ENCODE results near the gene CTDSPL. TPM values are rescaled to one million over a fixed set of nuclear protein-coding genes. Genes with fewer than 3 reads are reported as not detected.

CTDSPL gene
- total RNA-seq, 1 donor from 2014 or later = 41.5 TPM

- no peak overlapping the region for H3K4me3 Mint-ChIP-seq (ENCODE audit: unreplicated experiment)
- H3K36me3 Mint-ChIP-seq (ENCODE audit: low read depth) = no peaks in the 10 kb centered on the region
- H3K9me3 Mint-ChIP-seq (ENCODE audit: low read depth) = no peaks in the 10 kb centered on the region
- H3K27me3 Mint-ChIP-seq (ENCODE audit: low read depth) = no peaks in the 10 kb centered on the region
- no peak for TF ChIP-seq CTCF (IDR thresholded peaks at IDR 0.05)
- H3K4me1 Mint-ChIP-seq (ENCODE audit: low read depth) = peaks cover 64% of the 10 kb centered on the region
- no peak overlapping the region for H3K27ac Mint-ChIP-seq (ENCODE audit: unreplicated experiment)
- DNase-seq (ENCODE audit: low spot score) = no peak
These were observed 41.6 kb downstream of the CTDSPL start for GRCh38 chr3:37903320-37903719.

GRCh38 chr3:37903734-37904133 is 42.1 kb downstream of the CTDSPL start:
- no peaks in the 10 kb centered on the region for H3K9me3 Mint-ChIP-seq (ENCODE audit: low read depth)
- H3K27ac Mint-ChIP-seq (ENCODE audit: unreplicated experiment) = peak overlapping the region; percentile 97
- no peak overlapping the region for H3K4me3 Mint-ChIP-seq (ENCODE audit: unreplicated experiment)
- no peaks in the 10 kb centered on the region for H3K27me3 Mint-ChIP-seq (ENCODE audit: low read depth)
- no peak for TF ChIP-seq CTCF (IDR thresholded peaks at IDR 0.05)
- no peak for DNase-seq (ENCODE audit: low spot score)
- no peaks in the 10 kb centered on the region for H3K36me3 Mint-ChIP-seq (ENCODE audit: low read depth)
- peaks cover 65% of the 10 kb centered on the region for H3K4me1 Mint-ChIP-seq (ENCODE audit: low read depth)

GRCh38 chr3:37904601-37905000 is 42.9 kb downstream of the CTDSPL start:
- DNase-seq (ENCODE audit: low spot score) = no peak
- Mint-ChIP-seq H3K36me3 (ENCODE audit: low read depth) (no peaks in the 10 kb centered on the region), H3K4me1 (ENCODE audit: low read depth) (peaks cover 61% of the 10 kb centered on the region), H3K27ac (ENCODE audit: unreplicated experiment) (peak overlapping the region; percentile 97), H3K9me3 (ENCODE audit: low read depth) (no peaks in the 10 kb centered on the region), H3K4me3 (ENCODE audit: unreplicated experiment) (no peak overlapping the region), H3K27me3 (ENCODE audit: low read depth) (no peaks in the 10 kb centered on the region)
- no peak for TF ChIP-seq CTCF (IDR thresholded peaks at IDR 0.05)

DNA sequence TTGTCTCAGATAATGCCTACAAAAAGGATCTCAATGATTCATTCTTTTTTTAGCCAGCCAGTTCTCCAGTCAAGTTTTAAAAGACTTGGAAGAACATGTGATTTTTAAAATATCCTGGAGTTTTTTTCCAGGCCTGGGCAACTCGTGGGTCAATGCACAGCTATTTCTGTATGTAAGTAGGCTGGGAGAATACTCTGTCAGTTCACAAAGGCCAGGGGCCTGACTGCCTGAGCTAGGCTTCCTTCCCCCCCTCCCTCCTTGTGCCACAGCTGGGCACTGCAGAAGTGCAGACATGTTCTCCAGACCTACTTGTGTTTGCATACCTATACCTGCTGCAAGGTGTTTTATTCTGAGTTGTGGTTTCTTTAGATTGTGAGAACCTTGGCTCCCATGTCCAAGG is 43.7 kb downstream of the CTDSPL start:
- no peaks in the 10 kb centered on the region for H3K9me3 Mint-ChIP-seq (ENCODE audit: low read depth)
- peaks cover 61% of the 10 kb centered on the region for H3K4me1 Mint-ChIP-seq (ENCODE audit: low read depth)
- no peak for TF ChIP-seq CTCF (IDR thresholded peaks at IDR 0.05)
- no peak for DNase-seq (ENCODE audit: low spot score)
- H3K36me3 Mint-ChIP-seq (ENCODE audit: low read depth) = no peaks in the 10 kb centered on the region
- H3K27me3 Mint-ChIP-seq (ENCODE audit: low read depth) = no peaks in the 10 kb centered on the region
- peak overlapping the region; percentile 16 for H3K4me3 Mint-ChIP-seq (ENCODE audit: unreplicated experiment)
- H3K27ac Mint-ChIP-seq (ENCODE audit: unreplicated experiment) = peak overlapping the region; percentile 97

DNA sequence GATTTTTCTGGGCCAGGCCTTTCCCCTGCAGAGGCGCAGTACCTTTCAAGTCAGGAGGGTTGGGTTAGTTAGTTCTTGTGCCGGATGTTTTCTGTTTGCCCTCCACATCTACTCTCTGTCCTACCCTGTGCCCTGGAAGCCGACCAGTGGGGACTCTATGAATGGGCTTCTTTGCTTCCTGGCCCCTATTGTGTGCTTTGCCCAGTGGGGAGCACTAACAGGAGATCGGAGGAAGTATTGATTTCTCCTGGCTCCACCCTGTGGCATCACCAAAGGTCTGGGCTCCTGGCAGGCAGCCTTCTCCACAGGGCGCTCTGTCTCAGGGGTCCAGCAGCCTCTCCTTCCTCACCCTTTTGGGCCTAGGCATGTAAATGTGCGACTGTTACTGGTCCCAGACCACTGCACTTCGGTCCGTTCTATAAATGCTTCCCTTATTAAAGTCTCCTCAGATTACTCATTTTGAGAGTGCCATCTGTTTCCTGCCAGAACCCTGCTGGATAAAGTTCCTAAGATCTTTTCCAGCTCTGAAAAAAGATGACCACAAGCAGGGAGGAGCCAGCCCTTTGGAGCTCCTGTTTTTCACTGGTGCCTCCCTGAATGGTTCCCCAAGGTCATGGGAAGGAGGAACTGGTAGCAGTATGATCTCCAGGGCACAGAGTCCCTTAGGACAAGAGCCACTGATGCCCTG is 44.5 kb downstream of the CTDSPL start:
- Mint-ChIP-seq H3K9me3 (ENCODE audit: low read depth) (no peaks in the 10 kb centered on the region), H3K27ac (ENCODE audit: unreplicated experiment) (peak overlapping the region; percentile 97)
- no peak for DNase-seq (ENCODE audit: low spot score)

More for the DNA sequence above, 44.5 kb downstream of the CTDSPL start:
- no peaks in the 10 kb centered on the region for H3K27me3 Mint-ChIP-seq (ENCODE audit: low read depth)
- H3K4me1 Mint-ChIP-seq (ENCODE audit: low read depth) = peaks cover 67% of the 10 kb centered on the region
- TF ChIP-seq CTCF (IDR thresholded peaks at IDR 0.05) = no peak
- H3K36me3 Mint-ChIP-seq (ENCODE audit: low read depth) = no peaks in the 10 kb centered on the region
- H3K4me3 Mint-ChIP-seq (ENCODE audit: unreplicated experiment) = peak overlapping the region; percentile 35

Measured in chondrocyte (in vitro differentiated cells).